Activated naive CD4-positive, alpha-beta T cell treated with anti-CD3 and anti-CD28 coated beads, Interleukin-2, amount 50 U/mL, for 72 hours (primary cell): Measurements from ENCODE around the gene MRNIP. TPM values are rescaled to one million over a fixed set of nuclear protein-coding genes. Genes with fewer than 3 reads are reported as not detected.

Source experiments
- total RNA-seq, 2 donors: library from RNA; stranded (reverse); gene quantifications; one replicate each; pipeline ENCODE4 v1.2.3, GENCODE V29; 2022

MRNIP gene
- total RNA-seq, 2 donors from 2014 or later, result 15.0 to 25.1 TPM

Other genes starting within 250 kb of the MRNIP start
- 100 to 1,000 TPM; 925 to 947 TPM for gene HNRNPH1, start 235.1 kb downstream of the MRNIP start, total RNA-seq
- not detected for gene CBY3, start 177.8 kb downstream of the MRNIP start, total RNA-seq
- gene CANX, start 159.8 kb downstream of the MRNIP start, total RNA-seq, result 100 to 1,000 TPM; 417 to 484 TPM
- gene MAML1, start 126.0 kb downstream of the MRNIP start, total RNA-seq, result 10 to 100 TPM; 25.3 to 29.6 TPM
- 1 to 10 TPM in 1 of 2 donors, under 1 TPM in 1; 0.52 to 1.1 TPM for gene LTC4S, start 64.8 kb downstream of the MRNIP start, total RNA-seq
- 10 to 100 TPM; 23.7 to 87.6 TPM for gene MGAT4B, start 52.0 kb downstream of the MRNIP start, total RNA-seq
- gene SQSTM1, start 37.9 kb downstream of the MRNIP start, total RNA-seq, result 100 to 1,000 TPM; 120 to 163 TPM
- gene TBC1D9B, start 49.1 kb upstream of the MRNIP start, total RNA-seq, result 100 to 1,000 TPM in 1 of 2 donors, 10 to 100 TPM in 1; 21.2 to 153 TPM
- 10 to 100 TPM in 1 of 2 donors, 1 to 10 TPM in 1; 7.7 to 14.2 TPM for gene RNF130, start 212.9 kb upstream of the MRNIP start, total RNA-seq